GM12874 (cell line): ENCODE data around the gene EHD1.

Experiments used
- TF ChIP-seq, protein P1 (sequence below): IDR thresholded peaks from 2 replicates; pipeline ENCODE4 v1.5.1; 2011; ENCODE audit warnings: low read depth, mild to moderate bottlenecking, control low read depth, low read length, moderate library complexity; ENCODE audit not compliant: insufficient read depth

The EHD1 gene

DNA sequence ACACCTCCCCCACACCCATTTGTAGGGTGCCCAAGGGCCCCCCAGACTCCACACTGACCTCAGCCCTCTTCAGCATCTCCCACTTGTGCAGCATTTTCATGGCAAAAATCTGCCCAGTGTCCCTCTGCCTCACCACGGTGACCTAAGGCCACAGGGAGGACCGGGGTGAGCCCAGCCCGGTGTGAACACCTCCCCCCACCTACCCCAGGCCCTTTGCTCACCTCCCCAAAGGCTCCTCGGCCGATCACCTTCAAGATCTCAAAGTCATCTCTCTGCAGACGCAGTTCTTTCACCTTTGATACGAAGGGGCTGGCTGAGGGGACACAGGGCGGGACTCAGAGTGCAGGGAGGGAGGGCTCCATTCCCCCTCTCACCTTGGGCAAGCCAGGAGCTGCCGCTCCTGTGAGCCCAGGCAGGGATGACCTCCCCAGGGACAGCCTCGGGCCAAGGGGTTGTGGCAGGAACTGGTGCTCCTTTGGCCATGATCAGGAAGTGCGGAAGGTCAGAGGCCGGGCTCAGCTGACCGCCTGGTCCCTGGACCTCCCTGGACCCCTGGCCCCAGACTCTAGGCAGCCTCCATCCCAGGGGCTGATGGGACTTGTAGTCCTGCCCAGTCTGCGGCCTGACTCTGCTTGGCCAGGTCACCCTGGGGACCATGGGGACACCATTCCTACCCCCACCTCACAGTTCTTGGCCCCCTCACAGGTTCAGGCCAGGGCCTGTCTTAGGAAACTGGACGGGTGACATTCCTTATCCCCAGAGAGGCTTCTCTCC, 36.6 kb downstream of the EHD1 start:
- TF ChIP-seq, protein P1, sequence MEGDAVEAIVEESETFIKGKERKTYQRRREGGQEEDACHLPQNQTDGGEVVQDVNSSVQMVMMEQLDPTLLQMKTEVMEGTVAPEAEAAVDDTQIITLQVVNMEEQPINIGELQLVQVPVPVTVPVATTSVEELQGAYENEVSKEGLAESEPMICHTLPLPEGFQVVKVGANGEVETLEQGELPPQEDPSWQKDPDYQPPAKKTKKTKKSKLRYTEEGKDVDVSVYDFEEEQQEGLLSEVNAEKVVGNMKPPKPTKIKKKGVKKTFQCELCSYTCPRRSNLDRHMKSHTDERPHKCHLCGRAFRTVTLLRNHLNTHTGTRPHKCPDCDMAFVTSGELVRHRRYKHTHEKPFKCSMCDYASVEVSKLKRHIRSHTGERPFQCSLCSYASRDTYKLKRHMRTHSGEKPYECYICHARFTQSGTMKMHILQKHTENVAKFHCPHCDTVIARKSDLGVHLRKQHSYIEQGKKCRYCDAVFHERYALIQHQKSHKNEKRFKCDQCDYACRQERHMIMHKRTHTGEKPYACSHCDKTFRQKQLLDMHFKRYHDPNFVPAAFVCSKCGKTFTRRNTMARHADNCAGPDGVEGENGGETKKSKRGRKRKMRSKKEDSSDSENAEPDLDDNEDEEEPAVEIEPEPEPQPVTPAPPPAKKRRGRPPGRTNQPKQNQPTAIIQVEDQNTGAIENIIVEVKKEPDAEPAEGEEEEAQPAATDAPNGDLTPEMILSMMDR, result no peak

DNA sequence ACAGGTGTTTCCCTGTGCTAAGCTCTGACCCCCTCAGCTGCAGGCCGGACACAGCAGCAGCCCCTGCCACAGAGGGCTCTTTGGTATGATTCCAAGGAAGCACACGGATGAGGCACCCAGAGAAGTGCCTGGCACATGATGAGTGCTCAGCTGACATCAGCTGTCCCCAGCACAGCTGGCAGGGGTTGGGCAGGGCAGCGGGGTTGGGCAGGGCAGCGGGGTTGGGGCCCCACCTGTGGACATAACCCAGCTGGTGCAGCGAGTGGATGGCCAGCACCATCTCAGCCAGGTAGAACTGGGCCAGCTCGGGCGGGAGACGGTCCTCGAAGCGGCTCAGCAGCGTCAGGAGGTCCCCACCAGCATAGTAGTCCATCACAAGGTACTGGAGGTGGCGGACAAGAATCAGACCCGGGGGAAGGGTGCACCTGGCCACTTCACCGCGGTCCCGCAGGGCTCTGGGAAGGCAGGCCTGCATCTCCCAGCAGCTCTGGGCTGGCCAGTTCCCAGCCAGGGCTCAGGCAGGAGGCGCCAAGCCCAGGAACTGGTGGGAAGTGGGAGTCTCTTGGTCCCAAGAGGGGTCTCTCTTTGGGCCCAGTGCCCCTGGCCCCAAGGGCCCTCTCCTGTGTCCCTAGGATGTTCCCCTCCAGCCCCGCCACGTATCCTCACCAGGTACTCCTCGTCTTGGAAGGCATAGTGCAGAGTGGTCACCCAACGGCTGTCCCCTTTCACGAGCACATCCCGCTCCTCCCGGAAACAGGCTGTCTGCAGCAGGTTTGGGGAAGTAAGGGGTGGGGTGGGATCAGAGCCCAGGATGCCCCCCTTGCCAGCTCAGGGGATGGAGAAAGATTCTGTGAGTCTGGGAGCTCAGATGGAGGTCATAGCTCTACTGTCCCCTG, 38.3 kb downstream of the EHD1 start:
- TF ChIP-seq, protein P1, result no peak

DNA sequence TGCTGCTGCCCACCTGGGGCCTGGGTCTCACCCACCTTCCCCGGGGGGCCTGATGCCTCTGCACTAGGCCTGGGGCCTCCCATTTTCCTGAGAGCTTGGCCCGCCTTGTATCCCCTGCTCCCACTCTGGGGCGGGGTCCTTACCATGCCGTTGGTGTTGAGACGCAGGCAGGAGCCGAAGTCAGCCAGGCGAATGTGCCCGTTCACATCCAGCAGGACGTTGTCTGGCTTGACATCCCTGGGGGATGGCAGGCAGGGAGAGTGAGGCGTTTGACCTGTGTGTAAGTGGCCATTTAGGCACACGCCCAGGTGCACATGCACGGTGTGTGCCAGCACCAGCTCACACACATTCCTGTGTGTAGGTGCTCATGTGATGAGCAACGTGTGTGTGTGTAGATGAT, 39.1 kb downstream of the EHD1 start:
- TF ChIP-seq, protein P1, result no peak

DNA sequence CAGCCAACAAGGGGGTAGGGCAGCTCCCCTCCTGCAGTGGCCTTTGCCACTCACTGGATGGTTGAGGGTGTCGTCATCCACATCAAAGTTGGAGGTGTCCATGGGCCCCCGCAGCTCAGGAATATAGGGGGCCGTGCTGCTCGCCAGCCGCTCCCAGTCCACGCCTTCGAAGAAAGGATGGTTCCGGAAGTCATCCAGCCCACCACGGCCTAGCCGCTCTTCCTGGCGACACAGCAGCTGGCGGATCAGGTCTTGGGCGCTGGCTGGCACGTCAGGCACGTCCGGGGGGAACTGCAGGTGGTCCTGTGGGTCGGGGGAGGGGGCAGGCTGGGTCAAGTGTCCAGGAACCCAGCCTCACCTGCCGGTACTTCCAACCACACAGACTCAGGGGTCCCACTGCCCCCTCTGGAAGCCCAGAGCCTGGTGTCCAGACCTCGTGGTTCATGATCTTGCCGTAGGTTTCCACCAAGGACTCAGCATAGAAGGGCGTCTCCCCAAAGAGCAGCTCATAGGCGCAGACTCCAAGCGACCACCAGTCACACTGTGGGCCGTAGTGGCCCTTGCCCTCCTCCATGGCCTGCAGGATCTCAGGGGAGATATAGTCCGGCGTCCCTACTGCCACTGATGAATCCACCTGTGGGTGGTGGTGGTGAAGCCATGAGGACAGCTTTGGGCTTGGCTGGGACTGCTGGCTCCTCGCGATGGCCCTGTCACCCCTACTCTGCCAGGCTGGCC, 39.7 kb downstream of the EHD1 start:
- TF ChIP-seq, protein P1, result no peak

DNA sequence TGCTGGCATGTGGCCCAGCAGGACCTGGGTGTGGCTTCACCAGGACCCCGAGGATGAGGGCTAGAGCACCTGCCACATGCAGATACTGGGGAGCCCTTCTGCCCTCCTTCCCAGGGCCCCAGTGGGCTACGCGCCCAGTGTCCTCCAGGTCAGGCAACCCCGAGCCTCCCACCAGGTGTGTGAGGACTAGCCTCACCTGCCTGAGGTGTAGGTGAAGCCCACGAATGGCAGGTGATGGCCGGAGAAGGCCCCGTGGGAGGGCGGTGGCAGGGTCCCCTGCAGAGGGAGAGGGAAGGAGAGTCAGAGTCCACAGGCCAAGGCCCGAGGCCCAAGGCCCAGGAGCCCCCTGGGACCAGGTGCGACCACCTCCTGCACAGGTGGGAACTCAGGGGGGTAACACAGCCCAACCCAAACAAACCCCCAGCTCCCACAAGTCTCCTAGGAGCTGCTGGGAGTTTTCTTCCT, 40.5 kb downstream of the EHD1 start:
- TF ChIP-seq, protein P1, result no peak

DNA sequence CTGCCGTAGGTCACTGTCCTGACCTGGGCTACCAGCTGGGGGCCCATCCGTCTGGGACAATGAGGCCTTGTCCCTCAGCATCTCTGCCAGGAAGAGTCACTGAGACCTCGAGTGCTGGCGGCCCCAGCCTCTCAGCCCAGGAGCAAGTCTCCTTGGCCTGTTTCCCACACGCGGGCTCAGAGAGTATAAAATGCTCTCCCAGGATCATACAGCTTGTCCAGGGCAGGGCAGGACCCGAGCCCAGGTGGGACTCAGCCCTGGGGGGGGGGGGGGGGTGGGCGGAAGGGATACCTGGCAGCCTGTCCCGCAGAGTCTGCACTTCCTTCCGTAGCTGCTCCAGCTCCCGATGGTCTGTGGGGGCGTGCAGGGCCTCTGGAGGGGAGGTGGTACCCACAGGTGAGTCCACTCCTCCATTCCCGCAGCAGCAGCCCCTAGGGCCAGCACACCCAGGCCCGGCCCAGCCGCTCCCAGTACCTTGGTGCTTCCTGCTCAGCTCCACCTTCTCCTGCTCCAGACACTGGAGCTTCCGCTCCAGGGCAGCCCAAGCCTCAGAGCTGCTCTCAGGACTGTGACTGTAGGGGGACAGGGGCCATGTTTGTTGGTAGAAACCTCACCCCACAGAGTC, 41.9 kb downstream of the EHD1 start:
- TF ChIP-seq, protein P1, result no peak
